ENCODE measurements around the gene MAGT1. TPM values are rescaled to one million over a fixed set of nuclear protein-coding genes. Genes with fewer than 3 reads are reported as not detected.
"Not testable (repeated sequence)": the region's sequence is repeated elsewhere in the genome, so short reads cannot be mapped to it uniquely, and the experiment has no call there.

Gene MAGT1
- total RNA-seq (28.1 and 30.0 TPM in 2 replicates), polyA plus RNA-seq (7.4 and 14.9 TPM in 2 replicates), polyA minus RNA-seq (38.6 and 138 TPM in 2 replicates)
- total RNA-seq (2013): 39.9 TPM

- Mint-ChIP-seq H3K4me1 (peaks cover 33% of the 10 kb centered on the region), H3K27me3 (no peaks in the 10 kb centered on the region), H3K27ac (peak within 1 kb of the TSS; percentile 98), H3K9me3 (ENCODE audit: insufficient read depth) (no peaks in the 10 kb centered on the region), H3K4me3 (peak within 1 kb of the TSS; percentile 96)
- 0% methylated on average over 11 of the region's 49 CpGs for WGBS (ENCODE audit: insufficient coverage)
- H3K9ac ChIP-seq (ENCODE audit: low read length): peak within 1 kb of the TSS; percentile 85
- H3K4me2 ChIP-seq (replicated peaks; ENCODE audit: low read depth, low read length, poor library complexity, severe bottlenecking): peak within 1 kb of the TSS; percentile 68
- H3K27me3 ChIP-seq (replicated peaks in 1 of 4; ENCODE audit: control extremely low read depth in 1 of 4, control insufficient read depth in 3 of 4, insufficient read depth in 4 of 4, low read length in 3 of 4): no peaks in the 10 kb centered on the region
- H2AFZ ChIP-seq (ENCODE audit: insufficient read depth, low read depth, low read length, poor library complexity, severe bottlenecking): peak within 1 kb of the TSS; percentile 72
- peaks cover 4 to 13% of the 10 kb centered on the region in 2 donors for H3K4me1 ChIP-seq (ENCODE audit: control insufficient read depth in 2 of 2, insufficient read depth in 2 of 2, low read length in 2 of 2)
- H3K79me2 ChIP-seq (ENCODE audit: control insufficient read depth, insufficient read depth, low read length): peaks cover 41% of the 10 kb centered on the region
- CTCF ChIA-PET: interaction anchor here (0.9 to 1.5 kb wide), 2 partner anchors 10 to 130 kb away, joined by 4 read pairs; no protein-coding TSS in a partner anchor
- H4K20me1 ChIP-seq (ENCODE audit: control insufficient read depth, insufficient read depth, low read length, poor library complexity, severe bottlenecking): no peaks in the 10 kb centered on the region
- H3K36me3 ChIP-seq (replicated peaks in 1 of 2; ENCODE audit: control extremely low read depth in 1 of 2, control insufficient read depth in 1 of 2, extremely low read depth in 1 of 2, insufficient read depth in 2 of 2, low read length in 1 of 2): peaks cover 0 to 2% of the 10 kb centered on the region in 2 experiments
- H3K9me3 ChIP-seq (ENCODE audit: control extremely low read depth in 1 of 3, control insufficient read depth in 2 of 3, insufficient read depth in 1 of 3, low read length in 2 of 3): peaks cover 0 to 5% (median 0%) of the 10 kb centered on the region in 3 donors
- POLR2A ChIA-PET: interaction anchor here (1.0 kb wide), 1 partner anchor 15 kb away, joined by 4 read pairs; the partner anchor contains the start of gene ATP7A
- intact Hi-C loops (cut with micrococcal nuclease): loop anchor here (1.0 to 5.0 kb wide), 6 partner anchors 15 to 1723 kb away; partner anchors contain the start of genes ATP7A, ATRX, MAGEE1 and PBDC1
- H3K27ac ChIP-seq (ENCODE audit: low read length in 2 of 2): peak within 1 kb of the TSS; percentile 97 to 98
- peak within 1 kb of the TSS; percentile 83 to 95 (median 92) for H3K4me3 ChIP-seq (ENCODE audit: control extremely low read depth in 1 of 5, extremely low read depth in 1 of 5, insufficient read depth in 1 of 5, low read depth in 2 of 5, low read length in 4 of 5)
- ATAC-seq (ENCODE audit: low read depth): peak; percentile 84
- DNase-seq: peak; percentile 95
- TF ChIP-seq EZH2 (IDR thresholded peaks at IDR 0.05; ENCODE audit: borderline replicate concordance, insufficient read depth, low read depth, low read length, poor library complexity, severe bottlenecking) (no peak), CTCF (IDR thresholded peaks at IDR 0.05) (no peak)
These were observed at the start of gene MAGT1 for GRCh38 chrX:77894921-77895886. Gene MAGT1 (minus strand): TSS chrX:77895435. CDS start chrX:77895410, 25 bp downstream.

- H4K20me1 ChIP-seq (ENCODE audit: control insufficient read depth, insufficient read depth, low read length, poor library complexity, severe bottlenecking); DNase-seq; H3K36me3 ChIP-seq (replicated peaks in 1 of 2; ENCODE audit: control extremely low read depth in 1 of 2, control insufficient read depth in 1 of 2, extremely low read depth in 1 of 2, insufficient read depth in 2 of 2, low read length in 1 of 2); H3K27ac ChIP-seq (ENCODE audit: low read length in 2 of 2); H3K9me3 Mint-ChIP-seq (ENCODE audit: insufficient read depth); CTCF ChIA-PET; H3K4me3 Mint-ChIP-seq; H3K27me3 Mint-ChIP-seq; ATAC-seq (ENCODE audit: low read depth); H3K4me2 ChIP-seq (replicated peaks; ENCODE audit: low read depth, low read length, poor library complexity, severe bottlenecking); H3K4me1 ChIP-seq (ENCODE audit: control insufficient read depth in 2 of 2, insufficient read depth in 2 of 2, low read length in 2 of 2); intact Hi-C loops (cut with micrococcal nuclease); H2AFZ ChIP-seq (ENCODE audit: insufficient read depth, low read depth, low read length, poor library complexity, severe bottlenecking); H3K4me3 ChIP-seq (ENCODE audit: control extremely low read depth in 1 of 5, extremely low read depth in 1 of 5, insufficient read depth in 1 of 5, low read depth in 2 of 5, low read length in 4 of 5); H3K27me3 ChIP-seq (replicated peaks in 1 of 4; ENCODE audit: control extremely low read depth in 1 of 4, control insufficient read depth in 3 of 4, insufficient read depth in 4 of 4, low read length in 3 of 4); H3K9ac ChIP-seq (ENCODE audit: low read length); H3K4me1 Mint-ChIP-seq; POLR2A ChIA-PET; H3K9me3 ChIP-seq (ENCODE audit: control extremely low read depth in 1 of 3, control insufficient read depth in 2 of 3, insufficient read depth in 1 of 3, low read length in 2 of 3); H3K27ac Mint-ChIP-seq: not testable (repeated sequence)
- H3K79me2 ChIP-seq (ENCODE audit: control insufficient read depth, insufficient read depth, low read length): peaks cover 28% of the 10 kb centered on the region
- WGBS (ENCODE audit: insufficient coverage): no CpG with 5 or more reads among the region's 6 CpGs
These were observed 49.8 kb upstream of the MAGT1 start for GRCh38 chrX:77945031-77945430.
